Adipose tissue (tissue), 3 donors: ENCODE measurements around the gene RPS13. TPM values are rescaled to one million over a fixed set of nuclear protein-coding genes. Genes with fewer than 3 reads are reported as not detected.
"Not testable (repeated sequence)": the region's sequence is repeated elsewhere in the genome, so short reads cannot be mapped to it uniquely, and the experiment has no call there.

Experiments used
- H3K27ac ChIP-seq: one replicate; pipeline ENCODE4 v1.5.1; 2013; ENCODE audit warnings: low read depth, low read length
- WGBS, 3 donors: extraction: QIAGEN DNeasy Blood & Tissue Kit; methylation state at CpG; one replicate each; pipeline ENCODE4 v1.1.7; 2013; 5-methylcytosine and 5-hydroxymethylcytosine counted together
- polyA plus RNA-seq, 3 donors: library from polyadenylated mRNA; stranded (reverse); fragments of 200-250 nt; gene quantifications; one replicate each; pipeline ENCODE4 v1.2.3, GENCODE V29; 2013
- donor health status: healthy with polysubstance abuse.
- donor health status: Bipolar disorder and iron deficiency.
- donor health status: healthy.

The RPS13 gene
- polyA plus RNA-seq = 1,000 to 10,000 TPM; 1,441 to 3,380 (median 1,986) TPM

GRCh38 chr11:17077520-17078401, at the start of gene RPS13:
RPS13 (minus strand) TSS chr11:17077667; CDS start chr11:17077641, 26 bp downstream.
- peak within 1 kb of the TSS; percentile 83 for H3K27ac ChIP-seq
- WGBS, 3 donors = 0% methylated on average over 55 of the region's 55 CpGs

DNA sequence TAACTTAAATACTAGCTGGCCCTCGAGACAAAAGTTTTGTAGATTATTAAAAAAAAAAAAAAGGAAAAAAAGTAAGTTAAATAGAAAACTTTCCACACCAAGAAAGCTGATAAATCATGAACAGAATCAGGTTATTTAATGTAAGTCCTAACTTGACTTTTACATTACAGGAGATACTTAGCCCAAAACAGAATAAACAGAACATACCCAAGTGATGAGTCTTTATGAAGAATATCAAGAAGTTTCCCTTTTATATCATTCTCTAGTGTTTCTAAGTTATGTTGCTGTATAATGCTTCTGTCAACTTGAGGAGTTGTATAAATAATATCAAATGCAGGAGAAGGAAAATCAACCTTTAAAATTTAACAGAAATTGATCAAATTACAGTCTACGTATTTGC, 44.5 kb upstream of the RPS13 start:
- no peak overlapping the region for H3K27ac ChIP-seq
- WGBS, 3 donors = 91 to 97% (median 96%) methylated on average over 2 of the region's 2 CpGs

DNA sequence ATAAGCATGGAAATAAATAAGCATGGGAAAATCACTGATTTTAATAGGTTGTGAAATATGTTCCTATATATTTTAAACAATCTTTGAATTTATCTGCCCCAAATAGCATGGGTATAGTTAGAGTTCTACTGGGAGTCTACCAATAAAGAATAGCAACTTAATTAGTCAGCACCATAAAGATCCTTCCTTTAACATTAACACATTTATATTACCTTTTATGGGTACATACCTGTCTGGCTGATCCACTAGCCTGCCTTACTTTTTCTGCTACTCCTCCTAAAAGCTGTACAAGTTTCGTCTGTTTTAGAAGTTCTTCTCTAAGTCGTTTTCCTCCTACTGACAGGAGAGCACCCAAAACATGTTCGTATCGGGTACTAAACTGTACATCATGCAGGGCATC, 39.8 kb upstream of the RPS13 start:
- WGBS, 3 donors = 95 to 98% (median 95%) methylated on average over 4 of the region's 4 CpGs
- H3K27ac ChIP-seq = no peak overlapping the region

GRCh38 chr11:17116117-17116516, 38.6 kb upstream of the RPS13 start:
- WGBS, 3 donors = 63 to 85% (median 72%) methylated on average over 1 of the region's 1 CpG
- no peak overlapping the region for H3K27ac ChIP-seq

DNA sequence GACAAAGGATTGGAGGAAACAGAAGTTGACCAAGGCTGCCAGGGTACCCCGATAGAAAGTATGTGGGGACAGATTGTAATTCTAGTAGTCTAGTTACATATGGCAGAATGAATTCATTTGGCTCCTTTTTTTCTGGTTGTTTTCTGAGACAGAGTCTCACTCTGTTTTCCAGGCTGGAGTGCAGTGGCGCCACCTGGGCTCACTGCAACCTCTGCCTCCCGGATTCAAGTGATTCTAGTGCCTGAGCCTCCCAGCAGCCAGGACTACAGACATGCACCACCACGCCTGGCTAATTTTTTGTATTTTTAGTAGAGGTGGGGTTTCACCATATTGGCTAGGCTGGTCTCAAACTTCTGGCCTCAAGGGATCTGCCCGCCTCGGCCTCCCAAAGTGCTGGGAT, 30.3 kb upstream of the RPS13 start:
- not testable (repeated sequence) for H3K27ac ChIP-seq
- WGBS, 3 donors = 83 to 91% (median 88%) methylated on average over 6 of the region's 6 CpGs

GRCh38 chr11:17105404-17106040, 28.1 kb upstream of the RPS13 start:
- 91 to 95% (median 94%) methylated on average over 9 of the region's 9 CpGs for WGBS, 3 donors
- H3K27ac ChIP-seq = not testable (repeated sequence)

- 76 to 94% (median 77%) methylated on average over 5 of the region's 5 CpGs for WGBS, 3 donors
- no peak overlapping the region for H3K27ac ChIP-seq
Measured at GRCh38 chr11:17102462-17102861, 25.0 kb upstream of the RPS13 start.

- WGBS, 3 donors = 94 to 98% (median 95%) methylated on average over 6 of the region's 6 CpGs
- no peak overlapping the region for H3K27ac ChIP-seq
Measured at GRCh38 chr11:17098658-17099057, 21.2 kb upstream of the RPS13 start.

DNA sequence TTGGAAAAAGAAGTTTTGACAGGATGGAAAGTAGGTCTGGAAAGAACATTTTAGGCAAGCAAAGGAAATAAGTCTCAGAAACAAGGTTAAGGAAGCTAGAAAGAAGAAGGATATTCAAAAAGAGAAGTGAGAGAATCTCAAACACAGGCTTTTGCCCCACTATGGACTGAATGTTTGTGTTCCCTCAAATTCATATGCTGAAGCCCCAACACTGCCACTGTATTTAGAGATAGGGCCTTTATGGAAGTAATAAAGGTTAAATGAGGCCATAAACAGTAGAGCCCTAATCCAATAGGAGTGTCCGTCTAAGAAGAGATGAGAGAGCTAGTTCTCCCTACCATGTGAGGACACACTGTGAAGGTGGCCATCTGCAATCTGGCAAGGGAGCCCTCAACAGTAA, 20.6 kb upstream of the RPS13 start:
- WGBS, 3 donors = 78 to 93% (median 86%) methylated on average over 1 of the region's 1 CpG
- no peak overlapping the region for H3K27ac ChIP-seq

- 77 to 81% (median 79%) methylated on average over 16 of the region's 16 CpGs for WGBS, 3 donors
Measured at GRCh38 chr11:17085976-17086375, 8.5 kb upstream of the RPS13 start.

GRCh38 chr11:17077240-17077519, 287 bp downstream of the RPS13 start:
- 0 to 1% (median 0%) methylated on average over 20 of the region's 20 CpGs for WGBS, 3 donors
- peak overlapping the region; percentile 83 for H3K27ac ChIP-seq

More at GRCh38 chr11:17085976-17086375, 8.5 kb upstream of the RPS13 start:
- H3K27ac ChIP-seq = not testable (repeated sequence)

GRCh38 chr11:17076517-17077239, 789 bp downstream of the RPS13 start:
- H3K27ac ChIP-seq = no peak overlapping the region
- 10 to 20% (median 19%) methylated on average over 14 to 15 of the region's 15 CpGs for WGBS, 3 donors

DNA sequence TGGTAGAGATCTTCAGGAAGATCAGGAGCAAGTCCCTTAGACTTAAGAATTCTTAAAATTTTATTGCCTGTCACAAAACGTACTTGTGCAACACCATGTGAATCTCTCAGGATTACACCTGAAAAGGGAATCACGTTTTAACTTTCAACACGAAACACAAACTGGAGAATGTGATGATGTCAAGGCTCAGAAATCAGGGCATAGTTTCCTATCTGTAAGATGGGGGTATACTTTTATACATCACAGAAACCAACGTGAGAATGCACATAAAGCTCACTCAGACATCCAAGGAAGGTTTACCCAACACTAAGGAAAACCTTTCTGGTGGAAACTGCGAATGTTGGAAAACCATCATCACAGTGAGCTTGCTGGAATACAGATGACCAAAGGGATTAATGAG, 2.0 kb downstream of the RPS13 start:
- 61 to 74% (median 72%) methylated on average over 5 of the region's 5 CpGs for WGBS, 3 donors
- no peak overlapping the region for H3K27ac ChIP-seq

- no peak overlapping the region for H3K27ac ChIP-seq
- 40 to 70% (median 65%) methylated on average over 4 of the region's 4 CpGs for WGBS, 3 donors
Measured at GRCh38 chr11:17073370-17074027, 4.0 kb downstream of the RPS13 start.

- H3K27ac ChIP-seq = no peak overlapping the region
- WGBS, 3 donors = 92 to 96% (median 95%) methylated on average over 6 of the region's 6 CpGs
Measured at GRCh38 chr11:17067417-17067816, 10.1 kb downstream of the RPS13 start.

DNA sequence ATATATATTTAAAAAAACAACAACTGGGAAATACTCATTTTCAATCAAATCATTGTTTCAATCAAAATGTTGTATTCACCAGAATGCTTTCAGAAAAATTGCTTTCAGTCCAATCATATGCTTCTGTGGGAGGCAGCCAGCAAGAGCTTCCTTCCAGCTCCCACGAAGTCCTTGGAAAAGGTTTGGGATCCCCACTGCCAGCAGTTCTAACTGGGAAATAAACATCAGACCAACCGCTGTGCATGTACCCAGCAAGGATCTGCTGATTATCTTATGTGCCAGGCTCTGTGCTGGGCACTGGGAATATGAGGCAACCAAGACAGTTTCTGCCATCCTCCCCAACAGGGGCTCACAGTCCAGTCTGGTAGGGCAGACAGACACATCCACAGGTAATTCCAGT, 10.8 kb downstream of the RPS13 start:
- WGBS, 3 donors = 53 to 71% (median 60%) methylated on average over 2 of the region's 2 CpGs
- H3K27ac ChIP-seq = no peak overlapping the region

GRCh38 chr11:17063171-17064002, 14.1 kb downstream of the RPS13 start:
- H3K27ac ChIP-seq = no peak overlapping the region
- WGBS, 3 donors = 65 to 78% (median 69%) methylated on average over 4 of the region's 4 CpGs

GRCh38 chr11:17051146-17051545, 26.3 kb downstream of the RPS13 start:
- H3K27ac ChIP-seq = not testable (repeated sequence)
- WGBS, 3 donors = 94 to 98% (median 96%) methylated on average over 9 to 24 of the region's 27 CpGs
